Fibroblast of lung (primary cell): Measurements from ENCODE around the gene TRIM15.

Experiments
- CTCF ChIP-seq, 2 donors: IDR thresholded peaks in 1 of 2; conservative IDR thresholded peaks in 1 of 2; 1 replicate in 1 of 2; 2 replicates in 1 of 2; pipeline ENCODE4 v1.5.1; 2011 to 2012; ENCODE audit warnings: low read length in 2 of 2, control low read depth in 1 of 2, inconsistent platforms in 1 of 2, low read depth in 1 of 2, mild to moderate bottlenecking in 1 of 2
- EZH2 ChIP-seq: IDR thresholded peaks from 2 replicates; pipeline ENCODE4 v1.5.1; 2012; ENCODE audit warnings: low read length, control low read depth, mild to moderate bottlenecking; ENCODE audit errors: missing control alignments

- TF ChIP-seq CTCF (conservative IDR thresholded peaks at IDR 0.05 in 1 of 2, IDR thresholded peaks at IDR 0.05 in 1 of 2; ENCODE audit: low read depth in 1 of 2, low read length in 2 of 2) (no peak), EZH2 (no peak)
Observed at GRCh38 chr6:30147096-30147495, 16.2 kb upstream of the TRIM15 start.
